Measurements from ENCODE around the gene INSIG1.

DNA sequence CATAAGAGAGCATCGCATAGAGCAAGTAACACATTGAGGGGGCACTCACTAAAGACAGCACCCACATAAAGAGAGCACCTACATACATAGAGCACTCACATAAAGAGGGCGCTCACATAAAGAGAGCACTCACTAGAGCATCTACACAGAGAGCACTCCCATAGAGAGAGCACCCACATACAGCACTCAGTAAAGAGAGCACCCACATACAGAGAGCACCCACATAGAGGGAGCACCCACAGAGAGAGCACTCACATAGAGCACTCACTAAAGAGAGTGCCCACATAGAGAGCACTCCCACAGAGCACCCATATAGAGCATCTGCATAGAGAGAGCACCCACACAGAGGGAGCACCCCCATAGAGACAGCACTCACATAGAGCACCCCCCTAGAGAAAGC lies 47.8 kb downstream of the INSIG1 start:
- TF ChIP-seq, protein P1, sequence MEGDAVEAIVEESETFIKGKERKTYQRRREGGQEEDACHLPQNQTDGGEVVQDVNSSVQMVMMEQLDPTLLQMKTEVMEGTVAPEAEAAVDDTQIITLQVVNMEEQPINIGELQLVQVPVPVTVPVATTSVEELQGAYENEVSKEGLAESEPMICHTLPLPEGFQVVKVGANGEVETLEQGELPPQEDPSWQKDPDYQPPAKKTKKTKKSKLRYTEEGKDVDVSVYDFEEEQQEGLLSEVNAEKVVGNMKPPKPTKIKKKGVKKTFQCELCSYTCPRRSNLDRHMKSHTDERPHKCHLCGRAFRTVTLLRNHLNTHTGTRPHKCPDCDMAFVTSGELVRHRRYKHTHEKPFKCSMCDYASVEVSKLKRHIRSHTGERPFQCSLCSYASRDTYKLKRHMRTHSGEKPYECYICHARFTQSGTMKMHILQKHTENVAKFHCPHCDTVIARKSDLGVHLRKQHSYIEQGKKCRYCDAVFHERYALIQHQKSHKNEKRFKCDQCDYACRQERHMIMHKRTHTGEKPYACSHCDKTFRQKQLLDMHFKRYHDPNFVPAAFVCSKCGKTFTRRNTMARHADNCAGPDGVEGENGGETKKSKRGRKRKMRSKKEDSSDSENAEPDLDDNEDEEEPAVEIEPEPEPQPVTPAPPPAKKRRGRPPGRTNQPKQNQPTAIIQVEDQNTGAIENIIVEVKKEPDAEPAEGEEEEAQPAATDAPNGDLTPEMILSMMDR (IDR thresholded peaks at IDR 0.05; ENCODE audit: low read length) = no peak
- no peak for TF ChIP-seq EZH2 (IDR thresholded peaks at IDR 0.05; ENCODE audit: borderline replicate concordance, low read length)
